HG03139 (cell line): ENCODE measurements around the gene PTER.
A peak's percentile ranks its signal among the peaks of the same experiment; 100 is the strongest.

Experiments
- ATAC-seq: cut with Tn5 transposase; IDR thresholded peaks from one replicate; pipeline ENCODE4 v1.9.1; 2021; ENCODE audit not compliant: unreplicated experiment

PTER gene

DNA sequence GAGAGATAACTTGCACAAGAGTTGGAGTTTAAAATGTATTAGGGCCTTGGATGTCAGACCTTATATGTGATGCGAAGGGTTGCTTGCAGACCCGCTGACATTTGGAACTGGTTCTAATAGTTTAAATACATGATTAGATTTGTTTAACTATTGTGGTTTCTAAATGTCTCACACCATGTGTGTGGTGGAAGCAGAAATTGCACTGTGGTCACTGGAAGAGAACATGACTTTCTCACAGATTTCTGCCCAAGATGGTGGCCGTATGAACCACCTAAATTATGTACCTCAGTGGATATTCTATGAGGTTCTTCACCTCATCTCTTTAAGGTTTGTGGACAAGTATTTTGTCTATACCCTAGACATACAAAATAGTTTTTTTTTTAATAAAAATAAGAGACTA is 93.0 kb downstream of the PTER start:
- ATAC-seq = no peak

DNA sequence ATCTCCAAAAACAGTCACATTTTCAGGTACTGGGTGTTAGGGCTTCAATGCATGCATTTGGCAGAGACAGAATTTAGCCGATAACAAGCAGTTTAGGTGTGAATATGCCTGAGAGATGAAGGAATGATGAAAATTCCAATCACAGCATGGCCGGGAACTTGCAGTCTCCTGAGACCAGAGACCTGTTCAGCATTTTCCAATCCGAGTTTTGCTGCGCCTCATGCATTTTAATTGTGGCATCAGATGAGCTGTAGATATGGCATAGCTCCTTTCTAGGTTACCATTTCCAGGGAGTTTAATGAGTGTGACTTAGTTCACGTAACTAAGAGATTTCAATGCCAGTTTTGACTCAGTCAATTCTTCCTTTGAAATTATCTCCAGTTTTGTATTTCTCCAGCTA is 99.3 kb downstream of the PTER start:
- ATAC-seq = no peak

DNA sequence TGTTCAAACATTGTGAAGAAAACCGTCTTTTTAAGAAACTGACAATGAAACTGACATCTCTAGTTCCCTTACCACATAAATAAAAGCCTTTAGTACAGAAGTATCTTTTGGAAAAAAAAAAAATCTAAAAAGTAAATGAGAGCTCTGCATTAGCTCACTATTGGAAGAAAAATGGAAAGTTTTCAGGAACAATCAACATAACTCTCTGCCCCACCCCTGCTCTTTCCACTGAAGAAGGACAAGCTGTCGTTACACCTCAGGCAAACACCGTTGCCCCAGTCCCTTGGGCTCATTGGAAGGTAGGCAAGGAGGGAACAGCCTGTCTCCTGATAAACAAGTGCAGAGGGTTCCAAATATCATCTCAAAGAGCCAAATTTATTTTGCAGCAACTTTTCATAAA is 107.3 kb downstream of the PTER start:
- no peak for ATAC-seq

DNA sequence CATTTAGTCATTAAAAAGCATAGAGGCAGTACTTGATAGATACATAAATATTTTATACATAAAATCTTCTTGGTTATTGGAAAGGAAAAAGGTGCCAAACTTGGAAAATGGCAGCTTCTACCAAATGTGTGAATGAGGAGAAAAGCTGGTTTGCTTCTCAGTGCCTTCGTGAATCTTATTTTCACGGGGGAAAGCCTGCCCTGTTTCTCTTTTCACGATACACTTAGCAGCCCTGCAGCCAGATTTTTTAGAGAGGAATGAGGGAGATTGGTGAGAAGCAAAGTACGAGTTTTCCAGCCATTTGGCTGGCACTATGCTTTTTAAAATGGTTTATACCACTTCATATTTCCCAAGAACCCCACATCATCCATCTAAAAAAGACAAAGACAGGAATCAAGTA is 107.8 kb downstream of the PTER start:
- no peak for ATAC-seq

DNA sequence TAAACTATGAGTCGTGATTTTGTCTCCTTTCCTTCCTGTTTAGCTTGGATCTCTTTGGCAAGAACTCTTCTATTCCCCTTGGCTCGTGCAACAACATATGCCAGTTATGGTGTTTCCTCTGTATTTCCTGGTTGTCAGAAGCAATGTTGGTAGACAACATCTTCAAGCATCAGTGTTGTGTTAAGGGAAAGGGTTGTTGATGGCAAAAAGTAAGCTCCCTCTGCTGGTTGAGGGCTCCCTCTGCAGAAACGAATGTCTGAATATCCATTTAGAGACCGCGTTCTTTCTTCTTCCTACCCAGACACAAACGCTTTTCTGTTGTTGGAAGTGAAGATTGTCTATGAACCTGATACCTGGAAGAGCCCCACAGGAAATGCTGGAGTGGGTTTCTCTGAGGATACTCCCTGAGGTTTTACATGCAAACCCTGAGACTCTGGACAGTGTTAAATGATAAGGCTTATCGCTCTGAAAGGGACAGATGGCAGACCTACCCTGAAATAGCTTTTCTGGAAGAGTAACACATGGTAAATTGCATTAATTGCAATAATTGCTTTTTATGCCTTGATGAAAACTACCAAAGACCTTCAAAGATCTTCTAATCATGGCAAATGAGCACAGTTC is 108.4 kb downstream of the PTER start:
- peak; percentile 81 for ATAC-seq

DNA sequence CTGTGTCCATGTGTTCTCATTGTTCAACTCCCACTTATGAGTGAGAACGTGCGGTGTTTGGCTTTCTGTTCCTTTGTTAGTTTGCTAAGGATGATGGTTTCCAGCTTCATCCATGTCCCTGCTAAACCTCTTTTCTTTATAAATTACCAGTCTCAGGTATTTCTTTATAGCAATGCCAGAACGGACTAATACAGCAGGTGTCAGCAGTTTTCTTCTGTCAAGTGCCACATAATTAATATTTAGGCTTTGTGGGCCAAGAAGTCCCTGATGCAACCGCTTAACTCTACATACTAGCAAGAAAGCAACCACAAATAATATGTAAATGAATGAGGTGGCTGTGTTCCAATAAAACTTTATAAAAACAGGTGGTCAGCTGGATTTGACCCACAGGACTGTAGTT is 111.2 kb downstream of the PTER start:
- no peak for ATAC-seq

DNA sequence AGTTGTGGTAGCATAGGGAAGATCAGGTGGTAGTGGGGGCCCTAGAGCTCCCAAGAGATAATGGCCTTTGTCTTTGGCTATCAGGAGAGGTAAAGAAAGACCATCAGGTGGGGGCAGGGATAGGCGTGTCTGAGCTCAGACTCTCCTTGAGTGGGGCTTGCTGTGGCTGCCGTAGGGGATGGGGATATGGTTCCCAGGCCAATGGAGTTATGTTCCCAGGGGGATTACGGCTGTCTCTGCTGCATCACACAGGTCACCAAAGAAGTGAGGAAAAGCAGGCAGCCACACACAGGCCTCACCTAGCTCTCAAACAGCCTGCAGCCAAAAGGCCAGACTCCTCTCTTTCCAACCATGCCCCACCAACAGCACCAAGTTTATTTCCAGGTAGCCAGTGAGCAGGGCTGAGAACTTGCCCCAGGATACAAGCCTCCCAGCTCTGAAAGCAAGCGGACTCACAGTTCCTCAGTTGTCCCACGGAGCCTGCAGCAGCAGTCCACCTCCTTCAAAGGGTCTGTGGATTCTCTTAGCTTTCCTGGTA is 122.5 kb downstream of the PTER start:
- ATAC-seq = no peak

DNA sequence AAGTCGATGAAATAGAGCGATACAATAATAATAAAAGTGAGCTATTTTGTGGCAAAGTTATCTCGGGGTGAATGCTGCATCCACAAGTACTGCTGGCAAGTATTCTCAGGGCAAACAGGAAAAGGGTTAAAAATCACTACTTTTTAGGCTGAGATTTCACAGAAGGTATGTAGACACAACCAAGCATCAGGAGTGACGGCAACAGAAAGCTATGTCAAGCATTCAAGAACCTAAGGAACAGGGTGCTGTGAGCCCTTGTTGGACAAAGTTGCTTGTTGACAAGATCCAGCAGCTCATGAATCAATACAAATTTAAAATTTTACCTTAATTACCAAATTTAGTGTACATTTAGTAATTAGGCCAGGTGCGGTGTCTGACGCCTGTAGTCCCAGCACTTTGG is 126.1 kb downstream of the PTER start:
- no peak for ATAC-seq
